ENCODE data around the gene GABBR2.

DNA sequence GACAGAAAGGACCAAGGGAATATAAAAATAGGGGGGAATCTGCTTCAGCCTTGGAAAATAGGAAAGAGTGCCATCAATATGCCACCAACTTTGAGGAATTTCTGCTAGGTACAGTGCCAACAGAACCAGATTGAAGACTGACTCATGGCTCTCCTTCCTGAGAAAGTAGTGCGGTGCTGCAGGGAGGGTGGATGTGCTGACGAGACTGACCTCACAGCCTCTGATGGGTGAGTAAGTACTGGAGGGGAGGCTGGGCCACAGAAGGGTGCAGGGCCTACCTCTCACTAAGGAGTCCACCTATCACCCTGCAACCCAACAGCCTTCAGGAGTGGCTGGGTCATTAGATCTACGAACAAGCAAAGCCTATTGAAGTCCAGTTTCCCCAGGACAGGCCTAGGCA is 187.6 kb downstream of the GABBR2 start:
- no peak for TF ChIP-seq CTCF (IDR thresholded peaks at IDR 0.05; ENCODE audit: low read depth, low read length)
- TF ChIP-seq EZH2phosphoT487 (IDR thresholded peaks at IDR 0.05; ENCODE audit: low read depth): no peak

Data from OCI-LY3 (cell line).